Measurements from ENCODE around the gene DNAJA4. TPM values are rescaled to one million over a fixed set of nuclear protein-coding genes. Genes with fewer than 3 reads are reported as not detected.

DNAJA4 gene
- total and polyA plus RNA-seq, 8 donors = 11.4 to 53.6 (median 30.3) TPM; not detected in 1

DNA sequence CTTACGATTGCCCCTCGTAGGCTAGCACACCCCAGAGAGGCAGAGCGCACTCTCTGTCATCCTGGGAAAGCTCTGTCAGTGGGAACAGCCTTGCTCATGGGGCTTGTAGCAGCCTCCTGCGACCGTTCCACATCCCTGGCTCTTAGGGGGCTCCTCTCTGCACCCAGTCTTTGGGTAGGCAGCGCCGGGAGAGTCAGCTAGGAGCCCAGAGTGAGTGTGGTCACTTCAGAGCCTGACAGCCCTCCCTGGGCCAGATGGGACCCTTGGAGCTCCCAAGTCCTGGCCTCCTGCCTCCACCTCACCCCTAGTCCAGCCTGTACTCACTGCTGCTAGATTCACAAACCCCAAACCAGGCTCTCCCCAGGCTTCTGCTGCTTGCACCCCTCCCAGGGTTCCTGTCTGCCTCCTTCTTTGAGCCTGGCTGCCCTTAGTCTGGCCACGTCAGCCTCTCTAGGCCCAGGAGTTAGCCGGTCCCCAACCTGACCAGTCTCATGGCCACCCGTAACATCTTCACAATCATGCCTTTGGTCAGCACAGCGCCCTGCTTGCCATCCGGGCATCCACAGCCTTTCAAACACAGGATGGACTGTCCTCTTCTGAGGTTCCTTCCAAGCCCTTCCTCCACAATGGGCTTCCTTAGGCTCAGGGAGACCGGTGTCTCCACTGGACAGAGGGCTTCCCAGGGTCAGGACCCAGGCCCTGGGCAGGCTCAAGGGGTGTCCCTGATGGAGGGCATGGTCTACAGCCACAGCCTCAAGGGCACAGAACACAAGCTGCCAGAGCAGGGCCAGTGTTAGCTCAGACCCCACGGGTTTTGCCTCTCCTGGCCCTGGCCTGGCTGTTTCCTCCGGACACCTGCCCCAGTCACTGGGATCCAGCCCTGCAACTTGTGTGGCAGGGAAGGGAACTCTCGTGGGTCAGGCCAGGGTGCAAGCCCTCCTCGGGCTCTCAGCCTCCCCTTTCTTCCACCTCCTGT, 34.6 kb upstream of the DNAJA4 start:
- TF ChIP-seq EP300 (IDR thresholded peaks at IDR 0.05) = no peak
- no peak for TF ChIP-seq POLR2A (IDR thresholded peaks at IDR 0.05)
- no peak for TF ChIP-seq POLR2AphosphoS5 (IDR thresholded peaks at IDR 0.05)
- TF ChIP-seq, protein P1, sequence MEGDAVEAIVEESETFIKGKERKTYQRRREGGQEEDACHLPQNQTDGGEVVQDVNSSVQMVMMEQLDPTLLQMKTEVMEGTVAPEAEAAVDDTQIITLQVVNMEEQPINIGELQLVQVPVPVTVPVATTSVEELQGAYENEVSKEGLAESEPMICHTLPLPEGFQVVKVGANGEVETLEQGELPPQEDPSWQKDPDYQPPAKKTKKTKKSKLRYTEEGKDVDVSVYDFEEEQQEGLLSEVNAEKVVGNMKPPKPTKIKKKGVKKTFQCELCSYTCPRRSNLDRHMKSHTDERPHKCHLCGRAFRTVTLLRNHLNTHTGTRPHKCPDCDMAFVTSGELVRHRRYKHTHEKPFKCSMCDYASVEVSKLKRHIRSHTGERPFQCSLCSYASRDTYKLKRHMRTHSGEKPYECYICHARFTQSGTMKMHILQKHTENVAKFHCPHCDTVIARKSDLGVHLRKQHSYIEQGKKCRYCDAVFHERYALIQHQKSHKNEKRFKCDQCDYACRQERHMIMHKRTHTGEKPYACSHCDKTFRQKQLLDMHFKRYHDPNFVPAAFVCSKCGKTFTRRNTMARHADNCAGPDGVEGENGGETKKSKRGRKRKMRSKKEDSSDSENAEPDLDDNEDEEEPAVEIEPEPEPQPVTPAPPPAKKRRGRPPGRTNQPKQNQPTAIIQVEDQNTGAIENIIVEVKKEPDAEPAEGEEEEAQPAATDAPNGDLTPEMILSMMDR (IDR thresholded peaks at IDR 0.05) = no peak
- H3K27me3 ChIP-seq = peaks cover 0 to 5% (median under 1%) of the 10 kb centered on the region in 3 donors
- no peak overlapping the region for H3K4me3 ChIP-seq
- no peaks in the 10 kb centered on the region for H3K36me3 ChIP-seq
- H3K9me3 ChIP-seq = no peaks in the 10 kb centered on the region
- intact Hi-C loops (cut with DNase I; ENCODE audit: low total_unique reads) = no loop called here
- DNase-seq = no peak
- 80 to 86% (median 83%) methylated on average over 15 to 17 of the region's 17 CpGs for WGBS, 5 donors
- no peaks in the 10 kb centered on the region for H3K4me1 ChIP-seq
- no peak overlapping the region for H3K27ac ChIP-seq

DNA sequence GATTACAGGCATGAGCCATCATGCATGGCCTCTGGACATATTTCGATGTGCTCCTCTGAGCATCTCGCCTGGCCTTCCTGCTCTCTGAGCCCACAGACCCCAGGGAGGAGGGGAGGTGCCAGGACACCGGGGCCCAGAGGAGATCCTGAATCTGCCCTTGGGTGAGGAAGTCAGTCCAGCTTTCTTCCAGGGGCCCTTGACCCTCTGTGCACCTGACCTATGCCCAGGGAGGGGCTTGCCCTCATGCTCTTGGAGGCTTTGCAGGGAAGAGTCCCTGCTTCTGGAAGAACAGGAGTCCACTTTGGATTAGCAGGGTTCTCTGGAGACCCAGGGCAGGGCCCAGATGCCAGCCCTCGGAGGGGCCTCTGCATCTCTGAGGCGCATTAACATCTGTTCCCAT, 31.4 kb upstream of the DNAJA4 start:
- TF ChIP-seq EP300 (IDR thresholded peaks at IDR 0.05) (no peak), POLR2A (IDR thresholded peaks at IDR 0.05) (no peak), POLR2AphosphoS5 (IDR thresholded peaks at IDR 0.05) (no peak)
- TF ChIP-seq, protein P1 (IDR thresholded peaks at IDR 0.05) = no peak
- no peak overlapping the region for H3K27ac ChIP-seq
- DNase-seq = no peak
- no peaks in the 10 kb centered on the region for H3K36me3 ChIP-seq
- H3K9me3 ChIP-seq = no peaks in the 10 kb centered on the region
- H3K4me3 ChIP-seq = no peak overlapping the region
- intact Hi-C loops (cut with DNase I; ENCODE audit: low total_unique reads) = no loop called here
- 71 to 100% (median 79%) methylated on average over 4 to 5 of the region's 5 CpGs for WGBS, 5 donors
- peaks cover 0 to 8% (median 3%) of the 10 kb centered on the region in 3 donors for H3K27me3 ChIP-seq
- no peaks in the 10 kb centered on the region for H3K4me1 ChIP-seq

DNA sequence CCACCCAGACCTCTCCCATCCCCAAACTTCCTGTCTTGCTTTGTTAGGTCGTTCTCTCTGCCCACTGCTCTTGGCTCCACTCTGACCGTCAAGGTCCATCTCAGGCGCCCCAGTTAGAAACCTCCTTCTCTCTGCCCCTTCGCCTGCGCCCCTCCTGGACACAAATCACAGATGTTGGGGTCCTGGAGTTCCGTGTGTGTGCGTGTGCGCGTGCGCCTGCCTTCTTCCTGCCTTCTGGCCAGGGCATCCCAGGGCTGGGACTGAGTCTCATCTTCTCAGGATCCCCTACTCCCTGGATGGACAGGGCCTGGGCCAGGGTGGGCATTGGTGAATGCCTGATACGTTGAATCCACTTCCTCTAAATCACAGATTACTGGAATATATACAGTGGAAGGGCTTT, 30.9 kb upstream of the DNAJA4 start:
- WGBS, 5 donors = 74 to 87% (median 75%) methylated on average over 8 to 11 of the region's 11 CpGs
- Histone ChIP-seq H3K4me1 (no peaks in the 10 kb centered on the region), H3K9me3 (no peaks in the 10 kb centered on the region), H3K36me3 (no peaks in the 10 kb centered on the region), H3K27me3 (peaks cover 0 to 8% (median 3%) of the 10 kb centered on the region in 3 donors), H3K27ac (no peak overlapping the region), H3K4me3 (no peak overlapping the region)
- TF ChIP-seq POLR2A (IDR thresholded peaks at IDR 0.05) (no peak), EP300 (IDR thresholded peaks at IDR 0.05) (no peak), POLR2AphosphoS5 (IDR thresholded peaks at IDR 0.05) (no peak)
- TF ChIP-seq, protein P1 (IDR thresholded peaks at IDR 0.05) = no peak
- intact Hi-C loops (cut with DNase I; ENCODE audit: low total_unique reads) = no loop called here
- DNase-seq = no peak

DNA sequence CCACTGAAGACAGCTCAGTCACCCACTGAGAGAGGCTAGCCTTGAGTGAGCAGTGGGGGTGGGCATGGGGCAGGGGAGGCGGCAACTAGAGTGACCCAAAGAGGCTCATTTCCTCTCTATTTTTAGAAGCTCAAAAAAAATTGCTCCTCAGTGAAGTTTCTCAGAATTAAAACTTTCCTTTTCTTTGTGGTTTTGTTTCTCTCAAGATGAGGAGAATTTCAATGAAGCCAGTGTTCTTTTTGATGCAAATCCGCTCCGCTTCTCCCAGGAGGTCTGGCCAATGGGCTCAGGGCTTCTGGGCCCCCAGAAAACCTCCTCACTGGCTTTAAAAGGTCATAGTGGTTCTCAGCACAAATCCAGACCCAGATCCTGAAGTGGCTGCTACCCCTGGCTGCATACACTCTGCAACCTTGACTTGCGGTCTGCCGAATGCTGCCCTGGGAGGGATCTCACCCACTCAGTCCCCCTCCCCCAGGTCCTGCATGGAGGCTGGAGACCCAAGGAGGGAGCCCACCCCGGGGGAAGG, 29.8 kb upstream of the DNAJA4 start, which contains the start of gene ACSBG1:
ACSBG1 (minus strand) TSS at position 51 of the 526 bp plus-strand sequence. CDS start 64 bp downstream, outside the sequence.
- H3K9me3 ChIP-seq = no peaks in the 10 kb centered on the region
- H3K4me3 ChIP-seq = no peak within 1 kb of the TSS
- no peaks in the 10 kb centered on the region for H3K4me1 ChIP-seq
- peaks cover 0 to 8% (median 3%) of the 10 kb centered on the region in 3 donors for H3K27me3 ChIP-seq
- H3K27ac ChIP-seq = no peak within 1 kb of the TSS
- intact Hi-C loops (cut with DNase I; ENCODE audit: low total_unique reads) = no loop called here
- DNase-seq = no peak
- no peaks in the 10 kb centered on the region for H3K36me3 ChIP-seq
- TF ChIP-seq EP300 (IDR thresholded peaks at IDR 0.05) (no peak), POLR2A (IDR thresholded peaks at IDR 0.05) (no peak), POLR2AphosphoS5 (IDR thresholded peaks at IDR 0.05) (no peak)
- TF ChIP-seq, protein P1 (IDR thresholded peaks at IDR 0.05) = no peak
- 67 to 77% (median 69%) methylated on average over 6 of the region's 6 CpGs for WGBS, 5 donors

All from stomach (tissue), 9 donors.